Measurements from ENCODE around the gene SURF2.

- TF ChIP-seq CTCF (conservative IDR thresholded peaks at IDR 0.05), result no peak
- no peak for TF ChIP-seq ZFX (IDR thresholded peaks at IDR 0.05)
These were observed 45.2 kb downstream of the SURF2 start for GRCh38 chr9:133401588-133401987.
